B cell (primary cell): Measurements from ENCODE around the gene ICAM5. TPM values are rescaled to one million over a fixed set of nuclear protein-coding genes. Genes with fewer than 3 reads are reported as not detected.
A peak's percentile ranks its signal among the peaks of the same experiment; 100 is the strongest.

Experiments
- ATAC-seq: fragments of 200-7000 bp; cut with Tn5 transposase; one replicate; pipeline ENCODE4 v1.10.0; 2021; ENCODE audit warnings: low read depth, mild to moderate bottlenecking, moderate number of reproducible peaks, moderate library complexity
- CTCF ChIA-PET: fragments of 350-600 bp; sonication (Branson Sonifier 250); formaldehyde crosslinking; loops from one replicate; lab custom pipeline; 2021; ENCODE audit warnings: antibody characterized with exemption, inconsistent platforms; lab: Charles Lee
- POLR2A ChIA-PET: fragments of 350-600 bp; sonication (Branson Sonifier 250); formaldehyde crosslinking; loops from one replicate; lab custom pipeline; 2021; ENCODE audit warnings: antibody characterized with exemption; lab: Charles Lee
- DNase-seq: peaks from one replicate; pipeline ENCODE4 v3.0.0; 2013
- H2AFZ ChIP-seq: 2 replicates; pipeline ENCODE4 v1.6.1; 2012; ENCODE audit warnings: mild to moderate bottlenecking, low read depth, low read length; ENCODE audit not compliant: insufficient read depth, poor library complexity, severe bottlenecking
- H3K27ac ChIP-seq, 2 donors: 1 replicate in 1 of 2; 2 replicates in 1 of 2; pipeline ENCODE4 v1.5.1; 2012 to 2013; ENCODE audit warnings: low read length in 2 of 2, mild to moderate bottlenecking in 2 of 2, moderate library complexity in 1 of 2
- H3K27me3 ChIP-seq, 4 experiments: fragments of 200-600 bp in 1 of 4; sonication (generic) in 1 of 4; replicated peaks in 1 of 4; 1 replicate in 2 of 4; 2 replicates in 2 of 4; pipeline versions ENCODE4 v1.6.1 to v1.7.0; 2013 to 2016; ENCODE audit warnings: low read length in 3 of 4, mild to moderate bottlenecking in 2 of 4, mixed read lengths in 1 of 4, moderate library complexity in 1 of 4; ENCODE audit not compliant: insufficient read depth in 4 of 4, control insufficient read depth in 3 of 4; ENCODE audit errors: control extremely low read depth in 1 of 4
- H3K36me3 ChIP-seq, 2 experiments: replicated peaks in 1 of 2; 1 replicate in 1 of 2; 2 replicates in 1 of 2; pipeline versions ENCODE4 v1.6.1 to v1.7.1; 2013; ENCODE audit warnings: low read length in 1 of 2; ENCODE audit not compliant: insufficient read depth in 2 of 2, control insufficient read depth in 1 of 2; ENCODE audit errors: control extremely low read depth in 1 of 2, extremely low read depth in 1 of 2
- H3K4me1 ChIP-seq, 2 donors: fragments of 200-600 bp in 1 of 2; sonication (generic) in 1 of 2; 1 replicate in 1 of 2; 2 replicates in 1 of 2; pipeline versions ENCODE4 v1.5.1 to v1.6.1; 2013 to 2017; ENCODE audit warnings: low read length in 2 of 2; ENCODE audit not compliant: control insufficient read depth in 2 of 2, insufficient read depth in 2 of 2
- H3K4me2 ChIP-seq: replicated peaks from 2 replicates; pipeline ENCODE3; 2012; ENCODE audit warnings: mild to moderate bottlenecking, low read depth, low read length; ENCODE audit not compliant: poor library complexity, severe bottlenecking
- H3K4me3 ChIP-seq, 5 experiments: fragments of 200-600 bp in 1 of 5; sonication (generic) in 1 of 5; 1 replicate in 3 of 5; 2 replicates in 2 of 5; pipeline versions ENCODE4 v1.5.1 to v1.7.0; 2011 to 2016; ENCODE audit warnings: low read length in 4 of 5, mild to moderate bottlenecking in 4 of 5, low read depth in 2 of 5, control low read depth in 1 of 5, moderate library complexity in 1 of 5; ENCODE audit not compliant: insufficient read depth in 1 of 5; ENCODE audit errors: control extremely low read depth in 1 of 5, extremely low read depth in 1 of 5
- H3K79me2 ChIP-seq: fragments of 200-600 bp; sonication (generic); one replicate; pipeline ENCODE4 v1.6.0; 2016; ENCODE audit warnings: low read length; ENCODE audit not compliant: control insufficient read depth, insufficient read depth
- H3K9ac ChIP-seq: fragments of 200-600 bp; sonication (generic); 2 replicates; pipeline ENCODE4 v1.6.1; 2017; ENCODE audit warnings: mild to moderate bottlenecking, low read length, moderate library complexity
- H3K9me3 ChIP-seq, 3 donors: one replicate each; pipeline versions ENCODE4 v1.6.1 to v1.7.1; 2013; ENCODE audit warnings: low read length in 2 of 3; ENCODE audit not compliant: control insufficient read depth in 2 of 3, insufficient read depth in 1 of 3; ENCODE audit errors: control extremely low read depth in 1 of 3
- H4K20me1 ChIP-seq: 2 replicates; pipeline ENCODE4 v1.6.0; 2012; ENCODE audit warnings: mild to moderate bottlenecking, low read length; ENCODE audit not compliant: insufficient read depth, control insufficient read depth, poor library complexity, severe bottlenecking
- H3K27ac Mint-ChIP-seq: one replicate; pipeline ENCODE4 v1.8.0; 2021; ENCODE audit warnings: mixed read lengths
- H3K27me3 Mint-ChIP-seq: one replicate; pipeline ENCODE4 v1.8.0; 2021; ENCODE audit warnings: mixed read lengths
- H3K4me1 Mint-ChIP-seq: one replicate; pipeline ENCODE4 v1.8.0; 2021; ENCODE audit warnings: mixed read lengths
- H3K4me3 Mint-ChIP-seq: one replicate; pipeline ENCODE4 v1.8.0; 2021; ENCODE audit warnings: mixed read lengths
- H3K9me3 Mint-ChIP-seq: one replicate; pipeline ENCODE4 v1.8.0; 2022; ENCODE audit warnings: mixed read lengths; ENCODE audit not compliant: insufficient read depth
- EZH2 ChIP-seq: IDR thresholded peaks from 2 replicates; pipeline ENCODE4 v1.6.1; 2012; ENCODE audit warnings: borderline replicate concordance, low read depth, mild to moderate bottlenecking, moderate library complexity, low read length; ENCODE audit not compliant: insufficient read depth, poor library complexity, severe bottlenecking
- WGBS: methylation state at CpG from one replicate; pipeline ENCODE4 v1.1.5; 2013; ENCODE audit warnings: missing lambda C conversion rate; ENCODE audit not compliant: insufficient coverage; 5-methylcytosine and 5-hydroxymethylcytosine counted together
- intact Hi-C: fragments of 100-400 bp; cut with micrococcal nuclease; formaldehyde crosslinking; loops from one replicate; pipeline ENCODE4 v1.10.0; 2022
- polyA plus RNA-seq: library from polyadenylated mRNA; depleted of rRNA; stranded (reverse); fragments of >200 nt; gene quantifications from 2 replicates; pipeline ENCODE4 v1.2.3, GENCODE V29; 2012
- total RNA-seq, 2 donors: library from RNA; stranded (reverse); fragments of 120-200 nt in 1 of 2; gene quantifications; 1 replicate in 1 of 2; 2 replicates in 1 of 2; pipeline versions ENCODE4 v1.2.3 to v1.2.4, GENCODE V29; 2013 to 2022
- TF ChIP-seq, protein P1 (sequence below): fragments of 200-600 bp; IDR thresholded peaks from one replicate; pipeline ENCODE4 v1.8.0; 2022; ENCODE audit warnings: antibody characterized with exemption, mild to moderate bottlenecking

Gene ICAM5
- total and polyA plus RNA-seq, 2 donors (not counting 1 experiment from before 2014, with no cell fraction given), result 0.54 TPM; not detected in 1

DNA sequence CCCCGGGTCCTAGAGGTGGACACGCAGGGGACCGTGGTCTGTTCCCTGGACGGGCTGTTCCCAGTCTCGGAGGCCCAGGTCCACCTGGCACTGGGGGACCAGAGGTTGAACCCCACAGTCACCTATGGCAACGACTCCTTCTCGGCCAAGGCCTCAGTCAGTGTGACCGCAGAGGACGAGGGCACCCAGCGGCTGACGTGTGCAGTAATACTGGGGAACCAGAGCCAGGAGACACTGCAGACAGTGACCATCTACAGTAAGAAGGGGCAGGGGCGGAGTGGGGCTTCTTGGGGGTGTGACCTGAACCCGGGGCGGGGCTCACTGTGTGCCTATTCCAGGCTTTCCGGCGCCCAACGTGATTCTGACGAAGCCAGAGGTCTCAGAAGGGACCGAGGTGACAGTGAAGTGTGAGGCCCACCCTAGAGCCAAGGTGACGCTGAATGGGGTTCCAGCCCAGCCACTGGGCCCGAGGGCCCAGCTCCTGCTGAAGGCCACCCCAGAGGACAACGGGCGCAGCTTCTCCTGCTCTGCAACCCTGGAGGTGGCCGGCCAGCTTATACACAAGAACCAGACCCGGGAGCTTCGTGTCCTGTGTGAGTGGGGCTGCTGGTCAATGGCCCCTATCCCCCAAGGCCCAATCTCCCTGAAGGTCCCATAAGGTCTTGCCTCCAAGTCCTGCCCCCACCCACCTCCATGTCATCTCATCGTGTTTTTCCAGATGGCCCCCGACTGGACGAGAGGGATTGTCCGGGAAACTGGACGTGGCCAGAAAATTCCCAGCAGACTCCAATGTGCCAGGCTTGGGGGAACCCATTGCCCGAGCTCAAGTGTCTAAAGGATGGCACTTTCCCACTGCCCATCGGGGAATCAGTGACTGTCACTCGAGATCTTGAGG is 5.4 kb upstream of the ICAM5 start:
- H3K36me3 ChIP-seq, result peaks cover 2 to 33% of the 10 kb centered on the region in 2 experiments
- no peaks in the 10 kb centered on the region for H3K9me3 Mint-ChIP-seq
- WGBS, result 96% methylated on average over 34 of the region's 34 CpGs
- POLR2A ChIA-PET, result no interaction called here
- H3K27ac ChIP-seq, result no peak overlapping the region
- H3K27me3 Mint-ChIP-seq, result peaks cover 6% of the 10 kb centered on the region
- no peaks in the 10 kb centered on the region for H3K79me2 ChIP-seq
- H3K4me2 ChIP-seq, result no peak overlapping the region
- peaks cover 38% of the 10 kb centered on the region for H3K4me1 Mint-ChIP-seq
- H3K4me3 Mint-ChIP-seq, result no peak overlapping the region
- no peak overlapping the region for H3K27ac Mint-ChIP-seq
- no peak overlapping the region for H3K4me3 ChIP-seq
- H3K9me3 ChIP-seq, result peaks cover 0 to 26% (median 0%) of the 10 kb centered on the region in 3 donors
- ATAC-seq (no peak), DNase-seq (peak; percentile 32)
- no peaks in the 10 kb centered on the region for H4K20me1 ChIP-seq
- peaks cover 37 to 39% of the 10 kb centered on the region in 2 donors for H3K4me1 ChIP-seq
- TF ChIP-seq, protein P1, sequence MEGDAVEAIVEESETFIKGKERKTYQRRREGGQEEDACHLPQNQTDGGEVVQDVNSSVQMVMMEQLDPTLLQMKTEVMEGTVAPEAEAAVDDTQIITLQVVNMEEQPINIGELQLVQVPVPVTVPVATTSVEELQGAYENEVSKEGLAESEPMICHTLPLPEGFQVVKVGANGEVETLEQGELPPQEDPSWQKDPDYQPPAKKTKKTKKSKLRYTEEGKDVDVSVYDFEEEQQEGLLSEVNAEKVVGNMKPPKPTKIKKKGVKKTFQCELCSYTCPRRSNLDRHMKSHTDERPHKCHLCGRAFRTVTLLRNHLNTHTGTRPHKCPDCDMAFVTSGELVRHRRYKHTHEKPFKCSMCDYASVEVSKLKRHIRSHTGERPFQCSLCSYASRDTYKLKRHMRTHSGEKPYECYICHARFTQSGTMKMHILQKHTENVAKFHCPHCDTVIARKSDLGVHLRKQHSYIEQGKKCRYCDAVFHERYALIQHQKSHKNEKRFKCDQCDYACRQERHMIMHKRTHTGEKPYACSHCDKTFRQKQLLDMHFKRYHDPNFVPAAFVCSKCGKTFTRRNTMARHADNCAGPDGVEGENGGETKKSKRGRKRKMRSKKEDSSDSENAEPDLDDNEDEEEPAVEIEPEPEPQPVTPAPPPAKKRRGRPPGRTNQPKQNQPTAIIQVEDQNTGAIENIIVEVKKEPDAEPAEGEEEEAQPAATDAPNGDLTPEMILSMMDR, result no peak
- H2AFZ ChIP-seq, result no peak overlapping the region
- CTCF ChIA-PET, result interaction anchor here (0.6 to 8.5 kb wide), 3 partner anchors 12 to 1291 kb away, joined by 3 to 116 read pairs (median 3); partner anchors contain the start of gene ICAM1
- intact Hi-C loops, result no loop called here
- H3K9ac ChIP-seq, result no peak overlapping the region
- H3K27me3 ChIP-seq, result peaks cover 0 to 27% (median 18%) of the 10 kb centered on the region in 4 experiments

DNA sequence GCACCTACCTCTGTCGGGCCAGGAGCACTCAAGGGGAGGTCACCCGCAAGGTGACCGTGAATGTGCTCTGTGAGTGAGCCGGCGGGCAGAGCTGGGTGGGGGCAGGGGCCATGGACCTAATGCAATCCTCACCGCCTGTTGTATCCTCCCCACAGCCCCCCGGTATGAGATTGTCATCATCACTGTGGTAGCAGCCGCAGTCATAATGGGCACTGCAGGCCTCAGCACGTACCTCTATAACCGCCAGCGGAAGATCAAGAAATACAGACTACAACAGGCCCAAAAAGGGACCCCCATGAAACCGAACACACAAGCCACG is 4.8 kb upstream of the ICAM5 start:
- Mint-ChIP-seq H3K27ac (no peak overlapping the region), H3K4me3 (no peak overlapping the region), H3K9me3 (no peaks in the 10 kb centered on the region), H3K27me3 (peaks cover 6% of the 10 kb centered on the region), H3K4me1 (peaks cover 40% of the 10 kb centered on the region)
- Histone ChIP-seq H3K4me2 (no peak overlapping the region), H3K9me3 (peaks cover 0 to 28% (median 0%) of the 10 kb centered on the region in 3 donors), H4K20me1 (peaks cover 1% of the 10 kb centered on the region), H3K27ac (no peak overlapping the region), H3K4me1 (peaks cover 40 to 41% of the 10 kb centered on the region in 2 donors), H3K79me2 (no peaks in the 10 kb centered on the region), H3K4me3 (no peak overlapping the region), H3K36me3 (peaks cover 2 to 33% of the 10 kb centered on the region in 2 experiments), H2AFZ (no peak overlapping the region), H3K9ac (no peak overlapping the region), H3K27me3 (peaks cover 0 to 31% (median 20%) of the 10 kb centered on the region in 4 experiments)
- no peak for ATAC-seq
- WGBS, result 97% methylated on average over 13 of the region's 13 CpGs
- intact Hi-C loops, result no loop called here
- ChIA-PET POLR2A (no interaction called here), CTCF (interaction anchor here (1.2 to 8.5 kb wide), 2 partner anchors 13 to 126 kb away, joined by 3 to 116 read pairs; partner anchors contain the start of gene ICAM1)
- TF ChIP-seq EZH2, result no peak
- TF ChIP-seq, protein P1, result no peak
- peak; percentile 36 for DNase-seq
